HL-60 (cell line): ENCODE results near the gene MLLT10.

Source experiments
- CTCF ChIP-seq: IDR thresholded peaks from one replicate; pipeline ENCODE4 v1.5.1; 2011; ENCODE audit warnings: low read length, control low read depth, inconsistent platforms; ENCODE audit not compliant: insufficient read depth
- GABPA ChIP-seq: IDR thresholded peaks from 2 replicates; pipeline ENCODE4 v1.6.1; 2012; ENCODE audit warnings: low read depth
- REST ChIP-seq: IDR thresholded peaks from 2 replicates; pipeline ENCODE4 v1.6.1; 2012; ENCODE audit warnings: low read depth; ENCODE audit not compliant: insufficient replicate concordance

- TF ChIP-seq CTCF (no peak), GABPA (no peak), REST (no peak)
These were observed 158.9 kb downstream of the MLLT10 start for GRCh38 chr10:21692916-21693315.
